Measurements from ENCODE around the gene RNF25. TPM values are rescaled to one million over a fixed set of nuclear protein-coding genes. Genes with fewer than 3 reads are reported as not detected.
A peak's percentile ranks its signal among the peaks of the same experiment; 100 is the strongest.

Gene RNF25
- polyA plus RNA-seq, 1 donor (not counting 4 experiments of a cell fraction or from before 2014, with no cell fraction given), result 82.5 TPM

GRCh38 chr2:218643751-218644310 lies 28.0 kb downstream of the RNF25 start:
- no peak for DNase-seq (ENCODE audit: low read depth, low spot score)
- dilution Hi-C loops (cut with MboI; ENCODE audit: extremely low pct_ligation_motif_present, low sequenced_read_pairs), result no loop called here

DNA sequence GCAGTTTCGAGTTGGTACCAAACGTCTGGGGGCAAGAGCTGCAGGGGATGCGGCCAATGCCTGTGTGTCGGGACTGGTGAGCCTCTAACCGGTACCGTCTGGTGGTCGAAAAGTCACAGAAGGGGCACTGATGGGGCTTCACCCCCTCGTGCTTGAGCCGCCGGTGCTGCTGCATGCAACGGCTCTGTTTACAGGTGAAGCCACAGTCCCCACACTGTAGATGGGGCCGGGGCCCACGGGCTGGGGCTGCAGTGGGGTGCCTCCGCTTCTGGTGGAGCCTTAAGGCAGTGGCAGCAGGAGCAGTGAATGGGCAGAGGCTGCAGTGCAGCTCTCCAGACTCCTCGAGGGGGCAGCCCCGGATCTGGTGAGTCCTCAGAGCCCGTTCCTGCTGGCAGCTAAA lies 29.0 kb downstream of the RNF25 start:
- H3K9me1 ChIP-seq (ENCODE audit: control insufficient read depth, extremely low read depth, insufficient read depth, low read length), result no peaks in the 10 kb centered on the region
- H2AFZ ChIP-seq (ENCODE audit: control insufficient read depth, low read length), result no peak overlapping the region
- peaks cover 42 to 65% of the 10 kb centered on the region in 2 experiments for H3K36me3 ChIP-seq (ENCODE audit: control insufficient read depth in 2 of 2, extremely low read depth in 1 of 2, insufficient read depth in 2 of 2, low read length in 2 of 2)
- peaks cover 14% of the 10 kb centered on the region for H3K79me2 ChIP-seq (ENCODE audit: control insufficient read depth, insufficient read depth, low read length)
- H3K9me3 ChIP-seq (ENCODE audit: control insufficient read depth, low read depth, low read length), result no peaks in the 10 kb centered on the region
- TF ChIP-seq EZH2 (IDR thresholded peaks at IDR 0.05; ENCODE audit: low read length), result no peak
- TF ChIP-seq, protein P1, sequence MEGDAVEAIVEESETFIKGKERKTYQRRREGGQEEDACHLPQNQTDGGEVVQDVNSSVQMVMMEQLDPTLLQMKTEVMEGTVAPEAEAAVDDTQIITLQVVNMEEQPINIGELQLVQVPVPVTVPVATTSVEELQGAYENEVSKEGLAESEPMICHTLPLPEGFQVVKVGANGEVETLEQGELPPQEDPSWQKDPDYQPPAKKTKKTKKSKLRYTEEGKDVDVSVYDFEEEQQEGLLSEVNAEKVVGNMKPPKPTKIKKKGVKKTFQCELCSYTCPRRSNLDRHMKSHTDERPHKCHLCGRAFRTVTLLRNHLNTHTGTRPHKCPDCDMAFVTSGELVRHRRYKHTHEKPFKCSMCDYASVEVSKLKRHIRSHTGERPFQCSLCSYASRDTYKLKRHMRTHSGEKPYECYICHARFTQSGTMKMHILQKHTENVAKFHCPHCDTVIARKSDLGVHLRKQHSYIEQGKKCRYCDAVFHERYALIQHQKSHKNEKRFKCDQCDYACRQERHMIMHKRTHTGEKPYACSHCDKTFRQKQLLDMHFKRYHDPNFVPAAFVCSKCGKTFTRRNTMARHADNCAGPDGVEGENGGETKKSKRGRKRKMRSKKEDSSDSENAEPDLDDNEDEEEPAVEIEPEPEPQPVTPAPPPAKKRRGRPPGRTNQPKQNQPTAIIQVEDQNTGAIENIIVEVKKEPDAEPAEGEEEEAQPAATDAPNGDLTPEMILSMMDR (optimal IDR thresholded peaks at IDR 0.05 in 1 of 3, IDR thresholded peaks at IDR 0.05 in 1 of 3, conservative IDR thresholded peaks at IDR 0.05 in 1 of 3; ENCODE audit: extremely low read depth in 1 of 3, insufficient read depth in 2 of 3, low read length in 3 of 3), result no peak
- H3K4me1 ChIP-seq (ENCODE audit: control insufficient read depth, extremely low read depth, insufficient read depth, low read length), result peaks cover 23% of the 10 kb centered on the region
- H3K27me3 ChIP-seq (ENCODE audit: control insufficient read depth, extremely low read depth, insufficient read depth, low read length), result no peaks in the 10 kb centered on the region
- FAIRE-seq (no peak), DNase-seq (ENCODE audit: low read depth, low spot score) (no peak)
- dilution Hi-C loops (cut with MboI; ENCODE audit: extremely low pct_ligation_motif_present, low sequenced_read_pairs), result no loop called here
- H3K9ac ChIP-seq (ENCODE audit: control insufficient read depth, extremely low read depth, insufficient read depth, low read length), result no peak overlapping the region
- no peak overlapping the region for H3K27ac ChIP-seq (ENCODE audit: control insufficient read depth, insufficient read depth, low read length)
- peaks cover 3% of the 10 kb centered on the region for H4K20me1 ChIP-seq (ENCODE audit: control insufficient read depth, extremely low read depth, insufficient read depth, low read length)
- no peak overlapping the region for H3K4me2 ChIP-seq (ENCODE audit: control insufficient read depth, extremely low read depth, insufficient read depth, low read depth, low read length)
- H3K4me3 ChIP-seq (ENCODE audit: control insufficient read depth in 2 of 3, extremely low read depth in 1 of 3, insufficient read depth in 2 of 3, low read depth in 1 of 3, low read length in 3 of 3), result no peak overlapping the region

More at GRCh38 chr2:218643751-218644310, 28.0 kb downstream of the RNF25 start:
- H3K27ac ChIP-seq (ENCODE audit: control insufficient read depth, insufficient read depth, low read length), result peak overlapping the region; percentile 74
- H3K9ac ChIP-seq (ENCODE audit: control insufficient read depth, extremely low read depth, insufficient read depth, low read length), result no peak overlapping the region
- H3K9me3 ChIP-seq (ENCODE audit: control insufficient read depth, low read depth, low read length), result no peaks in the 10 kb centered on the region
- H3K36me3 ChIP-seq (ENCODE audit: control insufficient read depth in 2 of 2, extremely low read depth in 1 of 2, insufficient read depth in 2 of 2, low read length in 2 of 2), result peaks cover 42 to 66% of the 10 kb centered on the region in 2 experiments
- no peaks in the 10 kb centered on the region for H3K9me1 ChIP-seq (ENCODE audit: control insufficient read depth, extremely low read depth, insufficient read depth, low read length)
- FAIRE-seq, result no peak
- H3K4me2 ChIP-seq (ENCODE audit: control insufficient read depth, extremely low read depth, insufficient read depth, low read depth, low read length), result no peak overlapping the region
- H3K4me1 ChIP-seq (ENCODE audit: control insufficient read depth, extremely low read depth, insufficient read depth, low read length), result peaks cover 23% of the 10 kb centered on the region
- H3K27me3 ChIP-seq (ENCODE audit: control insufficient read depth, extremely low read depth, insufficient read depth, low read length), result no peaks in the 10 kb centered on the region
- H4K20me1 ChIP-seq (ENCODE audit: control insufficient read depth, extremely low read depth, insufficient read depth, low read length), result peaks cover 3% of the 10 kb centered on the region
- H3K4me3 ChIP-seq (ENCODE audit: control insufficient read depth in 2 of 3, extremely low read depth in 1 of 3, insufficient read depth in 2 of 3, low read depth in 1 of 3, low read length in 3 of 3), result no peak overlapping the region
- peaks cover 19% of the 10 kb centered on the region for H3K79me2 ChIP-seq (ENCODE audit: control insufficient read depth, insufficient read depth, low read length)
- no peak for TF ChIP-seq EZH2 (IDR thresholded peaks at IDR 0.05; ENCODE audit: low read length)
- TF ChIP-seq, protein P1 (optimal IDR thresholded peaks at IDR 0.05 in 1 of 3, IDR thresholded peaks at IDR 0.05 in 1 of 3, conservative IDR thresholded peaks at IDR 0.05 in 1 of 3; ENCODE audit: extremely low read depth in 1 of 3, insufficient read depth in 2 of 3, low read length in 3 of 3), result no peak
- no peak overlapping the region for H2AFZ ChIP-seq (ENCODE audit: control insufficient read depth, low read length)
